ENCODE data around the gene METTL25B. TPM values are rescaled to one million over a fixed set of nuclear protein-coding genes. Genes with fewer than 3 reads are reported as not detected.

Gene METTL25B
- total and polyA plus RNA-seq, 10 of the 15 experiments (the other 5 are each of a cell fraction or from before 2014, with no cell fraction given) = 5.9 to 25.2 (median 13.5) TPM

DNA sequence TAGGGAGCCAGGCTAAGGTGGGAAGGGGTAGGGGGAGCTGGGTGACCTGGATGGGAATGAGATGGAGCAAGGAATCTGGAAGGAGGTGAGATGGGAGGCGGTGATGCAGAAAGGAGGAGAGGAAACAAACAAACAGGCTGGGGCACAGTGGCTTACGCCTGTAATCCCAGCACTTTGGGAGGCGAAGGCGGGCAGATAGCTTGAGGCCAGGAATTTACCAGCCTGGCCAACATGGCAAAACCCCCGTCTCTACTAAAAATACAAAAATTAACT, 33.6 kb upstream of the METTL25B start:
- DNase-seq (ENCODE audit: low read depth, low spot score) (no peak), ATAC-seq (no peak), FAIRE-seq (no peak)
- BruUV-seq (replicated peaks) = no TSS peak
- ChIA-PET POLR2A (interaction anchor here (0.7 to 1.9 kb wide), 2 partner anchors 26 to 163 kb away, joined by 3 to 10 read pairs; no protein-coding TSS in a partner anchor), CTCF (interaction anchor here (1.4 to 2.1 kb wide), 3 partner anchors 10 to 34 kb away, joined by 4 to 14 read pairs (median 7); no protein-coding TSS in a partner anchor), SMC1A (ENCODE audit: uncharacterized antibody, unreplicated experiment) (interaction anchor here (1.3 kb wide), 1 partner anchor 31 kb away, joined by 4 read pairs; no protein-coding TSS in a partner anchor), RAD21 (ENCODE audit: unreplicated experiment) (no interaction called here)
- Histone ChIP-seq H3K4me1 (ENCODE audit: control insufficient read depth, insufficient read depth, low read length) (no peaks in the 10 kb centered on the region), H3K4me2 (ENCODE audit: control insufficient read depth, insufficient read depth) (no peak overlapping the region), H3K36me3 (ENCODE audit: control insufficient read depth in 2 of 2, insufficient read depth in 2 of 2, low read length in 1 of 2) (no peaks in the 10 kb centered on the region), H3K4me3 (no peak overlapping the region), H3K9ac (ENCODE audit: control insufficient read depth, insufficient read depth, low read length) (no peak overlapping the region), H4K20me1 (ENCODE audit: control insufficient read depth, insufficient read depth) (peaks cover 4% of the 10 kb centered on the region; the same call in 1 of the 2 replicates), H3K27ac (ENCODE audit: control insufficient read depth, insufficient read depth) (no peak overlapping the region), H3K27me3 (replicated peaks in 1 of 2; ENCODE audit: control insufficient read depth in 2 of 2, insufficient read depth in 2 of 2, low read length in 1 of 2) (peaks cover 18 to 33% of the 10 kb centered on the region in 2 experiments), H2AFZ (ENCODE audit: control insufficient read depth, low read depth, low read length) (no peak overlapping the region), H3K9me3 (replicated peaks; ENCODE audit: control insufficient read depth, insufficient read depth, low read length) (no peaks in the 10 kb centered on the region), H3K79me2 (ENCODE audit: control insufficient read depth, insufficient read depth, low read length) (no peaks in the 10 kb centered on the region)
- intact Hi-C loops (cut with micrococcal nuclease; ENCODE audit: unreplicated experiment) (no loop called here), in situ Hi-C loops (cut with MboI) (no loop called here)
- WGBS (ENCODE audit: insufficient coverage, insufficient replicate concordance, low lambda C conversion rate, missing lambda C conversion rate) = 59% methylated on average over 5 of the region's 5 CpGs
- no peak for TF ChIP-seq MTA3 (IDR thresholded peaks at IDR 0.05; ENCODE audit: borderline replicate concordance, low read length)
- no peak for TF ChIP-seq CBX5 (IDR thresholded peaks at IDR 0.05; ENCODE audit: low read depth)
- TF ChIP-seq ZBED1 (IDR thresholded peaks at IDR 0.05; ENCODE audit: borderline replicate concordance) = no peak
- TF ChIP-seq CTCF (IDR thresholded peaks at IDR 0.05 in 2 of 3, conservative IDR thresholded peaks at IDR 0.05 in 1 of 3; ENCODE audit: control insufficient read depth in 2 of 3, extremely low read depth in 1 of 3, insufficient read depth in 1 of 3, low read depth in 3 of 3, low read length in 3 of 3) = no peak
- no peak for TF ChIP-seq CBFB (IDR thresholded peaks at IDR 0.05; ENCODE audit: low read depth)
- TF ChIP-seq YY1 (IDR thresholded peaks at IDR 0.05; ENCODE audit: low read depth, low read length) = no peak
- TF ChIP-seq ATF7 (IDR thresholded peaks at IDR 0.05; ENCODE audit: low read depth) = no peak
- TF ChIP-seq, protein P1, sequence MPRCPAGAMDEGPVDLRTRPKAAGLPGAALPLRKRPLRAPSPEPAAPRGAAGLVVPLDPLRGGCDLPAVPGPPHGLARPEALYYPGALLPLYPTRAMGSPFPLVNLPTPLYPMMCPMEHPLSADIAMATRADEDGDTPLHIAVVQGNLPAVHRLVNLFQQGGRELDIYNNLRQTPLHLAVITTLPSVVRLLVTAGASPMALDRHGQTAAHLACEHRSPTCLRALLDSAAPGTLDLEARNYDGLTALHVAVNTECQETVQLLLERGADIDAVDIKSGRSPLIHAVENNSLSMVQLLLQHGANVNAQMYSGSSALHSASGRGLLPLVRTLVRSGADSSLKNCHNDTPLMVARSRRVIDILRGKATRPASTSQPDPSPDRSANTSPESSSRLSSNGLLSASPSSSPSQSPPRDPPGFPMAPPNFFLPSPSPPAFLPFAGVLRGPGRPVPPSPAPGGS (IDR thresholded peaks at IDR 0.05; ENCODE audit: borderline replicate concordance, insufficient read depth, low read depth, low read length, poor library complexity, severe bottlenecking) = no peak
- TF ChIP-seq, protein P2, sequence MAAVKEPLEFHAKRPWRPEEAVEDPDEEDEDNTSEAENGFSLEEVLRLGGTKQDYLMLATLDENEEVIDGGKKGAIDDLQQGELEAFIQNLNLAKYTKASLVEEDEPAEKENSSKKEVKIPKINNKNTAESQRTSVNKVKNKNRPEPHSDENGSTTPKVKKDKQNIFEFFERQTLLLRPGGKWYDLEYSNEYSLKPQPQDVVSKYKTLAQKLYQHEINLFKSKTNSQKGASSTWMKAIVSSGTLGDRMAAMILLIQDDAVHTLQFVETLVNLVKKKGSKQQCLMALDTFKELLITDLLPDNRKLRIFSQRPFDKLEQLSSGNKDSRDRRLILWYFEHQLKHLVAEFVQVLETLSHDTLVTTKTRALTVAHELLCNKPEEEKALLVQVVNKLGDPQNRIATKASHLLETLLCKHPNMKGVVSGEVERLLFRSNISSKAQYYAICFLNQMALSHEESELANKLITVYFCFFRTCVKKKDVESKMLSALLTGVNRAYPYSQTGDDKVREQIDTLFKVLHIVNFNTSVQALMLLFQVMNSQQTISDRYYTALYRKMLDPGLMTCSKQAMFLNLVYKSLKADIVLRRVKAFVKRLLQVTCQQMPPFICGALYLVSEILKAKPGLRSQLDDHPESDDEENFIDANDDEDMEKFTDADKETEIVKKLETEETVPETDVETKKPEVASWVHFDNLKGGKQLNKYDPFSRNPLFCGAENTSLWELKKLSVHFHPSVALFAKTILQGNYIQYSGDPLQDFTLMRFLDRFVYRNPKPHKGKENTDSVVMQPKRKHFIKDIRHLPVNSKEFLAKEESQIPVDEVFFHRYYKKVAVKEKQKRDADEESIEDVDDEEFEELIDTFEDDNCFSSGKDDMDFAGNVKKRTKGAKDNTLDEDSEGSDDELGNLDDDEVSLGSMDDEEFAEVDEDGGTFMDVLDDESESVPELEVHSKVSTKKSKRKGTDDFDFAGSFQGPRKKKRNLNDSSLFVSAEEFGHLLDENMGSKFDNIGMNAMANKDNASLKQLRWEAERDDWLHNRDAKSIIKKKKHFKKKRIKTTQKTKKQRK (IDR thresholded peaks at IDR 0.05; ENCODE audit: low read depth, low read length) = no peak
- TF ChIP-seq IKZF1 (conservative IDR thresholded peaks at IDR 0.05) = no peak
- TF ChIP-seq, protein P3, sequence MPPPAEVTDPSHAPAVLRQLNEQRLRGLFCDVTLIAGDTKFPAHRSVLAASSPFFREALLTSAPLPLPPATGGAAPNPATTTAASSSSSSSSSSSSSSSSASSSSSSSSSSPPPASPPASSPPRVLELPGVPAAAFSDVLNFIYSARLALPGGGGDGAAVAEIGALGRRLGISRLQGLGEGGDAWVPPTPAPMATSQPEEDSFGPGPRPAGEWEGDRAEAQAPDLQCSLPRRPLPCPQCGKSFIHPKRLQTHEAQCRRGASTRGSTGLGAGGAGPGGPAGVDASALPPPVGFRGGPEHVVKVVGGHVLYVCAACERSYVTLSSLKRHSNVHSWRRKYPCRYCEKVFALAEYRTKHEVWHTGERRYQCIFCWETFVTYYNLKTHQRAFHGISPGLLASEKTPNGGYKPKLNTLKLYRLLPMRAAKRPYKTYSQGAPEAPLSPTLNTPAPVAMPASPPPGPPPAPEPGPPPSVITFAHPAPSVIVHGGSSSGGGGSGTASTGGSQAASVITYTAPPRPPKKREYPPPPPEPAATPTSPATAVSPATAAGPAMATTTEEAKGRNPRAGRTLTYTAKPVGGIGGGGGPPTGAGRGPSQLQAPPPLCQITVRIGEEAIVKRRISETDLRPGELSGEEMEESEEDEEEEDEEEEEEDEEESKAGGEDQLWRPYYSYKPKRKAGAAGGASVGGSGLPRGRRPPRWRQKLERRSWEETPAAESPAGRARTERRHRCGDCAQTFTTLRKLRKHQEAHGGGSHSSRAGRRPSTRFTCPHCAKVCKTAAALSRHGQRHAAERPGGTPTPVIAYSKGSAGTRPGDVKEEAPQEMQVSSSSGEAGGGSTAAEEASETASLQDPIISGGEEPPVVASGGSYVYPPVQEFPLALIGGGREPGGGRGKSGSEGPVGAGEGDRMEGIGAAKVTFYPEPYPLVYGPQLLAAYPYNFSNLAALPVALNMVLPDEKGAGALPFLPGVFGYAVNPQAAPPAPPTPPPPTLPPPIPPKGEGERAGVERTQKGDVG (CRISPR knock-in tag; IDR thresholded peaks at IDR 0.05) = no peak
- no peak for TF ChIP-seq MTA2 (IDR thresholded peaks at IDR 0.05; ENCODE audit: low read depth)
- no peak for TF ChIP-seq RELB (IDR thresholded peaks at IDR 0.05; ENCODE audit: low read depth)

Measured in GM12878 (cell line).